Measurements from ENCODE around the gene SAFB.

SAFB gene

GRCh38 chr19:5664515-5664914 is 41.6 kb downstream of the SAFB start:
- DNase-seq = no peak

GRCh38 chr19:5665781-5666513 is 43.1 kb downstream of the SAFB start:
- DNase-seq = no peak

- no peak for DNase-seq
Observed at GRCh38 chr19:5666921-5667610, 44.2 kb downstream of the SAFB start.

- DNase-seq = no peak
Observed at GRCh38 chr19:5667751-5668271, 44.9 kb downstream of the SAFB start.

GRCh38 chr19:5669212-5669611 is 46.3 kb downstream of the SAFB start:
- no peak for DNase-seq

- no peak for DNase-seq
Observed at GRCh38 chr19:5671600-5671999, 48.7 kb downstream of the SAFB start.

GRCh38 chr19:5672708-5673459 is 50.0 kb downstream of the SAFB start:
- no peak for DNase-seq

GRCh38 chr19:5673752-5674151 is 50.9 kb downstream of the SAFB start:
- no peak for DNase-seq

- no peak for DNase-seq
Observed at GRCh38 chr19:5674714-5675113, 51.8 kb downstream of the SAFB start.

GRCh38 chr19:5676105-5676771 is 53.4 kb downstream of the SAFB start:
- DNase-seq = no peak

- DNase-seq = no peak
Observed at GRCh38 chr19:5676772-5677105, 53.9 kb downstream of the SAFB start.

GRCh38 chr19:5677136-5677535 is 54.3 kb downstream of the SAFB start:
- no peak for DNase-seq

- no peak for DNase-seq
Observed at GRCh38 chr19:5677580-5677979, 54.7 kb downstream of the SAFB start.

- no peak for DNase-seq
Observed at GRCh38 chr19:5678071-5678718, 55.3 kb downstream of the SAFB start.

- peak in 1 of 56 donors; percentile 13 for DNase-seq
Observed at GRCh38 chr19:5679289-5680083, 56.6 kb downstream of the SAFB start.

- peak in 19 of 56 donors; percentile 32 to 86 (median 72) for DNase-seq
Observed at GRCh38 chr19:5680084-5680436, 57.2 kb downstream of the SAFB start.

GRCh38 chr19:5680437-5681368 is 57.8 kb downstream of the SAFB start, which contains the start of the genes HSD11B1L and MICOS13:
Gene HSD11B1L, plus strand, starts transcription at chr19:5681027. Its CDS starts 3,806 bp downstream, at chr19:5684833.
Gene MICOS13, minus strand, starts transcription at chr19:5680516. Its CDS starts 30 bp downstream, at chr19:5680486.
- peak; percentile 95 to 100 (median 99) for DNase-seq

- DNase-seq = no peak
Observed at GRCh38 chr19:5681391-5682106, 58.7 kb downstream of the SAFB start.
